GM23338 (cell line): ENCODE data around the gene NFKBIA. TPM values are rescaled to one million over a fixed set of nuclear protein-coding genes. Genes with fewer than 3 reads are reported as not detected.

ENCODE experiments used
- ATAC-seq: fragments of 200-7000 bp; cut with Tn5 transposase; 3 replicates; pipeline ENCODE4 v1.9.1; 2020
- DNase-seq: peaks from one replicate; pipeline ENCODE4 v3.0.0-alpha.2; 2015; ENCODE audit warnings: low spot score
- H2AFZ ChIP-seq: fragments of 200-600 bp; sonication (generic); 2 replicates; pipeline ENCODE4 v1.8.0; 2016; ENCODE audit warnings: antibody characterized with exemption, mild to moderate bottlenecking, moderate library complexity
- H3F3A ChIP-seq: fragments of 200-600 bp; sonication (generic); replicated peaks from 2 replicates; pipeline ENCODE4 v1.8.0; 2017; ENCODE audit warnings: antibody characterized with exemption, mixed run types, low read depth
- H3K27ac ChIP-seq: fragments of 200-600 bp; sonication (generic); 2 replicates; pipeline ENCODE4 v1.6.1; 2016; ENCODE audit warnings: low read depth
- H3K27me3 ChIP-seq: fragments of 200-600 bp; sonication (generic); 2 replicates; pipeline ENCODE4 v1.8.0; 2016; ENCODE audit warnings: mild to moderate bottlenecking, mixed run types, moderate library complexity; ENCODE audit not compliant: insufficient read depth
- H3K36me3 ChIP-seq: fragments of 200-600 bp; sonication (generic); 2 replicates; pipeline ENCODE4 v1.8.0; 2016; ENCODE audit warnings: mild to moderate bottlenecking; ENCODE audit not compliant: insufficient read depth
- H3K4me1 ChIP-seq: fragments of 200-600 bp; sonication (generic); 2 replicates; pipeline ENCODE4 v1.8.0; 2016; ENCODE audit warnings: mild to moderate bottlenecking, moderate library complexity; ENCODE audit not compliant: insufficient read depth
- H3K4me2 ChIP-seq: fragments of 200-600 bp; sonication (generic); 2 replicates; pipeline ENCODE4 v1.7.1; 2017; ENCODE audit warnings: mixed run types
- H3K4me3 ChIP-seq: fragments of 200-600 bp; sonication (generic); 2 replicates; pipeline ENCODE4 v1.6.1; 2016; ENCODE audit warnings: mixed run types
- H3K79me2 ChIP-seq: fragments of 200-600 bp; sonication (generic); replicated peaks from 2 replicates; pipeline ENCODE4 v1.8.0; 2017; ENCODE audit warnings: mild to moderate bottlenecking; ENCODE audit not compliant: insufficient read depth
- H3K9me2 ChIP-seq: fragments of 200-600 bp; sonication (generic); 2 replicates; pipeline ENCODE4 v1.8.0; 2017; ENCODE audit not compliant: insufficient read depth
- H4K20me1 ChIP-seq: fragments of 200-600 bp; sonication (generic); replicated peaks from 2 replicates; pipeline ENCODE4 v1.8.0; 2017; ENCODE audit warnings: mild to moderate bottlenecking; ENCODE audit not compliant: insufficient read depth
- H3K27ac Mint-ChIP-seq: 2 replicates; pipeline ENCODE4 v1.8.0; 2020; ENCODE audit warnings: inconsistent platforms, mild to moderate bottlenecking, moderate library complexity, mixed read lengths
- H3K27me3 Mint-ChIP-seq: 3 replicates; pipeline ENCODE4 v1.8.0; 2022; ENCODE audit warnings: low read depth, mild to moderate bottlenecking, moderate library complexity, mixed read lengths, inconsistent platforms; ENCODE audit not compliant: insufficient read depth, poor library complexity
- H3K36me3 Mint-ChIP-seq: 3 replicates; pipeline ENCODE4 v1.8.0; 2021; ENCODE audit warnings: low read depth, mild to moderate bottlenecking, inconsistent platforms, moderate library complexity, mixed read lengths
- H3K4me1 Mint-ChIP-seq: 3 replicates; pipeline ENCODE4 v1.8.0; 2020; ENCODE audit warnings: mild to moderate bottlenecking, inconsistent platforms, mixed read lengths
- H3K4me3 Mint-ChIP-seq: 3 replicates; pipeline ENCODE4 v1.8.0; 2021; ENCODE audit warnings: moderate library complexity, mild to moderate bottlenecking, inconsistent platforms, mixed read lengths
- H3K9me3 Mint-ChIP-seq: 3 replicates; pipeline ENCODE4 v1.8.0; 2020; ENCODE audit warnings: moderate library complexity, mild to moderate bottlenecking, inconsistent platforms, mixed read lengths
- EZH2 ChIP-seq: fragments of 200-600 bp; sonication (generic); IDR thresholded peaks from one replicate; pipeline ENCODE4 v1.8.0; 2017; ENCODE audit warnings: antibody characterized with exemption, mild to moderate bottlenecking, low read depth; ENCODE audit not compliant: unreplicated experiment
- ZNF114 ChIP-seq: fragments of 250-450 bp; sonication (Bioruptor Pico); IDR thresholded peaks from 2 replicates; pipeline ENCODE4 v1.5.0; 2020; ENCODE audit warnings: mild to moderate bottlenecking, moderate library complexity
- ZNF331 ChIP-seq: fragments of 250-450 bp; sonication (Bioruptor Pico); IDR thresholded peaks from 2 replicates; pipeline ENCODE4 v1.5.0; 2020; ENCODE audit warnings: low read depth, mild to moderate bottlenecking, moderate library complexity
- polyA plus RNA-seq: library from polyadenylated mRNA; unstranded; fragments of >200 nt; fragmentation: Nextera tagmentation; extraction: Ambion mirVana; gene quantifications from 2 replicates; pipeline ENCODE4 v1.2.1, GENCODE V29; 2016
- total RNA-seq: library from RNA; depleted of rRNA; stranded (reverse); fragments of >200 nt; shearing (Covaris generic); gene quantifications from 2 replicates; pipeline ENCODE4 v1.2.3, GENCODE V29; 2014
- TF ChIP-seq, protein P1 (sequence below): fragments of 250-450 bp; sonication (Bioruptor Pico); IDR thresholded peaks from 2 replicates; pipeline ENCODE4 v1.5.0; 2020; ENCODE audit warnings: mild to moderate bottlenecking, moderate library complexity
- TF ChIP-seq, protein P2 (sequence below): IDR thresholded peaks from one replicate; pipeline ENCODE4 v1.6.1; 2018; ENCODE audit warnings: antibody characterized with exemption; ENCODE audit not compliant: unreplicated experiment

The NFKBIA gene
- total and polyA plus RNA-seq, 2 experiments from 2014 or later: 33.4 to 41.3 TPM

DNA sequence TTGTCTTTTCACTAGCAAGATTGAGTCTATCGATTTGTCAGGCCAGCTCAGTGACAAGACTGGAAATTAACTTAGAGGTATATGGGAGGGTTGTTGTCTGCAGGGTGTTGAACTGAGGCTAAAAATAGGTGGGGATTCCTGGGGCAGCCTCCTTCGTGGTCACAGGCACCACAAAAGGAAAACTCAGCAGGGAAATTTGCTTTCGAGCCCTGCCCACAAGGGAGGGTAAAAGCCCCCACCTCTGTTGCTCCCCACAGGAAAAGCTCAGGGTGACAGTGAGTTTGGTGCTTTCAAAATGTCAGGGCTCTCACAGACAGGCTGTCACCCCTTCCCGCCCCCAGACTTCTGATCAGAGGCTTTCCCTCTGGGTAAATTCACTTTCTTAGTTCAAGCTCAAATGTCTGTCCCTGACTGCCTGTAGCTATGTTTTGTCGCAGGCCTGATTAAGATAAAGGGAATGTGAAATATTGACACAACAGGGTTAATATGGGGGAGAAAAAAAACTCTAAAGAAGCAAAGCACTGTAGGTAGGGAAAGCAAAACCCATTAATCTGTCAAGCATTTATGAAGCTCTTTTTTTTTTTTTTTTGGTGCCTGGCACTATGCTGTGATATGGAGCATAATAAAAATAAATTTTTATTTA, 11.7 kb upstream of the NFKBIA start:
- H3K4me1 Mint-ChIP-seq: peaks cover 35% of the 10 kb centered on the region
- Histone ChIP-seq H3K27me3 (no peaks in the 10 kb centered on the region), H3F3A (no peaks in the 10 kb centered on the region), H3K27ac (no peak overlapping the region), H3K4me1 (peaks cover 13% of the 10 kb centered on the region; the same call in 1 of the 2 replicates), H3K4me2 (no peak overlapping the region), H3K36me3 (no peaks in the 10 kb centered on the region), H4K20me1 (no peaks in the 10 kb centered on the region), H3K4me3 (no peak overlapping the region), H3K79me2 (no peaks in the 10 kb centered on the region), H3K9me2 (no peaks in the 10 kb centered on the region), H2AFZ (peak overlapping the region; percentile 52; the same call in 1 of the 2 replicates)
- TF ChIP-seq, protein P1, sequence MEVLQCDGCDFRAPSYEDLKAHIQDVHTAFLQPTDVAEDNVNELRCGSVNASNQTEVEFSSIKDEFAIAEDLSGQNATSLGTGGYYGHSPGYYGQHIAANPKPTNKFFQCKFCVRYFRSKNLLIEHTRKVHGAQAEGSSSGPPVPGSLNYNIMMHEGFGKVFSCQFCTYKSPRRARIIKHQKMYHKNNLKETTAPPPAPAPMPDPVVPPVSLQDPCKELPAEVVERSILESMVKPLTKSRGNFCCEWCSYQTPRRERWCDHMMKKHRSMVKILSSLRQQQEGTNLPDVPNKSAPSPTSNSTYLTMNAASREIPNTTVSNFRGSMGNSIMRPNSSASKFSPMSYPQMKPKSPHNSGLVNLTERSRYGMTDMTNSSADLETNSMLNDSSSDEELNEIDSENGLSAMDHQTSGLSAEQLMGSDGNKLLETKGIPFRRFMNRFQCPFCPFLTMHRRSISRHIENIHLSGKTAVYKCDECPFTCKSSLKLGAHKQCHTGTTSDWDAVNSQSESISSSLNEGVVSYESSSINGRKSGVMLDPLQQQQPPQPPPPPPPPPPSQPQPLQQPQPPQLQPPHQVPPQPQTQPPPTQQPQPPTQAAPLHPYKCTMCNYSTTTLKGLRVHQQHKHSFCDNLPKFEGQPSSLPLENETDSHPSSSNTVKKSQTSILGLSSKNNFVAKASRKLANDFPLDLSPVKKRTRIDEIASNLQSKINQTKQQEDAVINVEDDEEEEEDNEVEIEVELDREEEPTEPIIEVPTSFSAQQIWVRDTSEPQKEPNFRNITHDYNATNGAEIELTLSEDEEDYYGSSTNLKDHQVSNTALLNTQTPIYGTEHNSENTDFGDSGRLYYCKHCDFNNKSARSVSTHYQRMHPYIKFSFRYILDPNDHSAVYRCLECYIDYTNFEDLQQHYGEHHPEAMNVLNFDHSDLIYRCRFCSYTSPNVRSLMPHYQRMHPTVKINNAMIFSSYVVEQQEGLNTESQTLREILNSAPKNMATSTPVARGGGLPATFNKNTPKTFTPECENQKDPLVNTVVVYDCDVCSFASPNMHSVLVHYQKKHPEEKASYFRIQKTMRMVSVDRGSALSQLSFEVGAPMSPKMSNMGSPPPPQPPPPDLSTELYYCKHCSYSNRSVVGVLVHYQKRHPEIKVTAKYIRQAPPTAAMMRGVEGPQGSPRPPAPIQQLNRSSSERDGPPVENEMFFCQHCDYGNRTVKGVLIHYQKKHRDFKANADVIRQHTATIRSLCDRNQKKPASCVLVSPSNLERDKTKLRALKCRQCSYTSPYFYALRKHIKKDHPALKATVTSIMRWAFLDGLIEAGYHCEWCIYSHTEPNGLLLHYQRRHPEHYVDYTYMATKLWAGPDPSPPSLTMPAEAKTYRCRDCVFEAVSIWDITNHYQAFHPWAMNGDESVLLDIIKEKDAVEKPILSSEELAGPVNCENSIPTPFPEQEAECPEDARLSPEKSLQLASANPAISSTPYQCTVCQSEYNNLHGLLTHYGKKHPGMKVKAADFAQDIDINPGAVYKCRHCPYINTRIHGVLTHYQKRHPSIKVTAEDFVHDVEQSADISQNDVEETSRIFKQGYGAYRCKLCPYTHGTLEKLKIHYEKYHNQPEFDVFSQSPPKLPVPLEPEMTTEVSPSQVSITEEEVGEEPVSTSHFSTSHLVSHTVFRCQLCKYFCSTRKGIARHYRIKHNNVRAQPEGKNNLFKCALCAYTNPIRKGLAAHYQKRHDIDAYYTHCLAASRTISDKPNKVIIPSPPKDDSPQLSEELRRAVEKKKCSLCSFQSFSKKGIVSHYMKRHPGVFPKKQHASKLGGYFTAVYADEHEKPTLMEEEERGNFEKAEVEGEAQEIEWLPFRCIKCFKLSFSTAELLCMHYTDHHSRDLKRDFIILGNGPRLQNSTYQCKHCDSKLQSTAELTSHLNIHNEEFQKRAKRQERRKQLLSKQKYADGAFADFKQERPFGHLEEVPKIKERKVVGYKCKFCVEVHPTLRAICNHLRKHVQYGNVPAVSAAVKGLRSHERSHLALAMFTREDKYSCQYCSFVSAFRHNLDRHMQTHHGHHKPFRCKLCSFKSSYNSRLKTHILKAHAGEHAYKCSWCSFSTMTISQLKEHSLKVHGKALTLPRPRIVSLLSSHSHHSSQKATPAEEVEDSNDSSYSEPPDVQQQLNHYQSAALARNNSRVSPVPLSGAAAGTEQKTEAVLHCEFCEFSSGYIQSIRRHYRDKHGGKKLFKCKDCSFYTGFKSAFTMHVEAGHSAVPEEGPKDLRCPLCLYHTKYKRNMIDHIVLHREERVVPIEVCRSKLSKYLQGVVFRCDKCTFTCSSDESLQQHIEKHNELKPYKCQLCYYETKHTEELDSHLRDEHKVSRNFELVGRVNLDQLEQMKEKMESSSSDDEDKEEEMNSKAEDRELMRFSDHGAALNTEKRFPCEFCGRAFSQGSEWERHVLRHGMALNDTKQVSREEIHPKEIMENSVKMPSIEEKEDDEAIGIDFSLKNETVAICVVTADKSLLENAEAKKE (CRISPR knock-in tag): no peak
- TF ChIP-seq EZH2 (no peak), ZNF331 (CRISPR knock-in tag) (no peak), ZNF114 (CRISPR knock-in tag) (no peak)
- TF ChIP-seq, protein P2, sequence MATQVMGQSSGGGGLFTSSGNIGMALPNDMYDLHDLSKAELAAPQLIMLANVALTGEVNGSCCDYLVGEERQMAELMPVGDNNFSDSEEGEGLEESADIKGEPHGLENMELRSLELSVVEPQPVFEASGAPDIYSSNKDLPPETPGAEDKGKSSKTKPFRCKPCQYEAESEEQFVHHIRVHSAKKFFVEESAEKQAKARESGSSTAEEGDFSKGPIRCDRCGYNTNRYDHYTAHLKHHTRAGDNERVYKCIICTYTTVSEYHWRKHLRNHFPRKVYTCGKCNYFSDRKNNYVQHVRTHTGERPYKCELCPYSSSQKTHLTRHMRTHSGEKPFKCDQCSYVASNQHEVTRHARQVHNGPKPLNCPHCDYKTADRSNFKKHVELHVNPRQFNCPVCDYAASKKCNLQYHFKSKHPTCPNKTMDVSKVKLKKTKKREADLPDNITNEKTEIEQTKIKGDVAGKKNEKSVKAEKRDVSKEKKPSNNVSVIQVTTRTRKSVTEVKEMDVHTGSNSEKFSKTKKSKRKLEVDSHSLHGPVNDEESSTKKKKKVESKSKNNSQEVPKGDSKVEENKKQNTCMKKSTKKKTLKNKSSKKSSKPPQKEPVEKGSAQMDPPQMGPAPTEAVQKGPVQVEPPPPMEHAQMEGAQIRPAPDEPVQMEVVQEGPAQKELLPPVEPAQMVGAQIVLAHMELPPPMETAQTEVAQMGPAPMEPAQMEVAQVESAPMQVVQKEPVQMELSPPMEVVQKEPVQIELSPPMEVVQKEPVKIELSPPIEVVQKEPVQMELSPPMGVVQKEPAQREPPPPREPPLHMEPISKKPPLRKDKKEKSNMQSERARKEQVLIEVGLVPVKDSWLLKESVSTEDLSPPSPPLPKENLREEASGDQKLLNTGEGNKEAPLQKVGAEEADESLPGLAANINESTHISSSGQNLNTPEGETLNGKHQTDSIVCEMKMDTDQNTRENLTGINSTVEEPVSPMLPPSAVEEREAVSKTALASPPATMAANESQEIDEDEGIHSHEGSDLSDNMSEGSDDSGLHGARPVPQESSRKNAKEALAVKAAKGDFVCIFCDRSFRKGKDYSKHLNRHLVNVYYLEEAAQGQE: no peak
- H3K27ac Mint-ChIP-seq: no peak overlapping the region
- H3K4me3 Mint-ChIP-seq: no peak overlapping the region
- DNase-seq: no peak
- no peaks in the 10 kb centered on the region for H3K36me3 Mint-ChIP-seq
- no peak for ATAC-seq
- H3K9me3 Mint-ChIP-seq: no peaks in the 10 kb centered on the region
- H3K27me3 Mint-ChIP-seq: peaks cover 8% of the 10 kb centered on the region
